Astrocyte of the hippocampus (primary cell): ENCODE results near the gene STOM.
A peak's percentile ranks its signal among the peaks of the same experiment; 100 is the strongest.
"Not testable (repeated sequence)": the region's sequence is repeated elsewhere in the genome, so short reads cannot be mapped to it uniquely, and the experiment has no call there.

Source experiments
- DNase-seq: peaks from one replicate; pipeline ENCODE4 v3.0.0; 2011; ENCODE audit warnings: low read depth, low spot score

Gene STOM

GRCh38 chr9:121369595-121370265, at the start of gene STOM:
Gene STOM, minus strand, starts transcription at chr9:121370250. Its CDS starts 63 bp downstream, at chr9:121370187.
- DNase-seq = peak; percentile 86

- DNase-seq = no peak
These were observed 41.9 kb upstream of the STOM start for GRCh38 chr9:121411993-121412392.

- no peak for DNase-seq
These were observed 35.8 kb upstream of the STOM start for GRCh38 chr9:121405899-121406298.

- no peak for DNase-seq
These were observed 34.9 kb upstream of the STOM start for GRCh38 chr9:121404906-121405305.

GRCh38 chr9:121399883-121400607, 30.0 kb upstream of the STOM start:
- peak; percentile 76 for DNase-seq

- no peak for DNase-seq
These were observed 29.3 kb upstream of the STOM start for GRCh38 chr9:121399126-121399882.

- DNase-seq = peak; percentile 84
These were observed 28.3 kb upstream of the STOM start for GRCh38 chr9:121398374-121398773.

GRCh38 chr9:121397277-121397676, 27.2 kb upstream of the STOM start:
- not testable (repeated sequence) for DNase-seq

- no peak for DNase-seq
These were observed 25.5 kb upstream of the STOM start for GRCh38 chr9:121395558-121395957.

- no peak for DNase-seq
These were observed 24.2 kb upstream of the STOM start for GRCh38 chr9:121394292-121394691.

GRCh38 chr9:121393318-121393717, 23.3 kb upstream of the STOM start:
- DNase-seq = no peak

- no peak for DNase-seq
These were observed 20.3 kb upstream of the STOM start for GRCh38 chr9:121390372-121390771.

GRCh38 chr9:121388140-121388905, 18.3 kb upstream of the STOM start:
- no peak for DNase-seq

GRCh38 chr9:121386442-121387175, 16.6 kb upstream of the STOM start:
- DNase-seq = no peak

GRCh38 chr9:121383715-121384114, 13.7 kb upstream of the STOM start:
- no peak for DNase-seq

- no peak for DNase-seq
These were observed 10.8 kb upstream of the STOM start for GRCh38 chr9:121380846-121381245.

GRCh38 chr9:121376214-121376830, 6.3 kb upstream of the STOM start:
- peak; percentile 16 for DNase-seq

GRCh38 chr9:121373011-121373729, 3.1 kb upstream of the STOM start:
- no peak for DNase-seq

- no peak for DNase-seq
These were observed 2.4 kb upstream of the STOM start for GRCh38 chr9:121372239-121373010.
